ENCODE data around the gene FRMD8. TPM values are rescaled to one million over a fixed set of nuclear protein-coding genes. Genes with fewer than 3 reads are reported as not detected.

Gene FRMD8
- polyA plus RNA-seq, 1 donor (not counting 4 experiments of a cell fraction or from before 2014, with no cell fraction given), result 24.1 TPM

GRCh38 chr11:65403607-65404121 is 17.2 kb downstream of the FRMD8 start:
- Histone ChIP-seq H3K27me3 (ENCODE audit: control insufficient read depth, extremely low read depth, insufficient read depth, low read length) (no peaks in the 10 kb centered on the region), H3K79me2 (ENCODE audit: control insufficient read depth, insufficient read depth, low read length) (no peaks in the 10 kb centered on the region), H3K9me1 (ENCODE audit: control insufficient read depth, extremely low read depth, insufficient read depth, low read length) (no peaks in the 10 kb centered on the region), H3K4me1 (ENCODE audit: control insufficient read depth, extremely low read depth, insufficient read depth, low read length) (no peaks in the 10 kb centered on the region), H3K27ac (ENCODE audit: control insufficient read depth, insufficient read depth, low read length) (no peak overlapping the region), H4K20me1 (ENCODE audit: control insufficient read depth, extremely low read depth, insufficient read depth, low read length) (no peaks in the 10 kb centered on the region), H3K4me2 (ENCODE audit: control insufficient read depth, extremely low read depth, insufficient read depth, low read depth, low read length) (no peak overlapping the region), H2AFZ (ENCODE audit: control insufficient read depth, low read length) (no peak overlapping the region), H3K9ac (ENCODE audit: control insufficient read depth, extremely low read depth, insufficient read depth, low read length) (no peak overlapping the region), H3K4me3 (ENCODE audit: control insufficient read depth in 2 of 3, extremely low read depth in 1 of 3, insufficient read depth in 2 of 3, low read depth in 1 of 3, low read length in 3 of 3) (no peak overlapping the region), H3K9me3 (ENCODE audit: control insufficient read depth, low read depth, low read length) (no peaks in the 10 kb centered on the region), H3K36me3 (ENCODE audit: control insufficient read depth in 2 of 2, extremely low read depth in 1 of 2, insufficient read depth in 2 of 2, low read length in 2 of 2) (peaks cover 25 to 35% of the 10 kb centered on the region in 2 experiments)
- FAIRE-seq, result no peak
- TF ChIP-seq CTCF (optimal IDR thresholded peaks at IDR 0.05 in 1 of 3, IDR thresholded peaks at IDR 0.05 in 1 of 3, conservative IDR thresholded peaks at IDR 0.05 in 1 of 3; ENCODE audit: extremely low read depth in 1 of 3, insufficient read depth in 2 of 3, low read length in 3 of 3) (no peak), EZH2 (IDR thresholded peaks at IDR 0.05; ENCODE audit: low read length) (no peak)
- no peak for DNase-seq (ENCODE audit: low read depth, low spot score)
- dilution Hi-C loops (cut with MboI; ENCODE audit: extremely low pct_ligation_motif_present, low sequenced_read_pairs), result no loop called here

DNA sequence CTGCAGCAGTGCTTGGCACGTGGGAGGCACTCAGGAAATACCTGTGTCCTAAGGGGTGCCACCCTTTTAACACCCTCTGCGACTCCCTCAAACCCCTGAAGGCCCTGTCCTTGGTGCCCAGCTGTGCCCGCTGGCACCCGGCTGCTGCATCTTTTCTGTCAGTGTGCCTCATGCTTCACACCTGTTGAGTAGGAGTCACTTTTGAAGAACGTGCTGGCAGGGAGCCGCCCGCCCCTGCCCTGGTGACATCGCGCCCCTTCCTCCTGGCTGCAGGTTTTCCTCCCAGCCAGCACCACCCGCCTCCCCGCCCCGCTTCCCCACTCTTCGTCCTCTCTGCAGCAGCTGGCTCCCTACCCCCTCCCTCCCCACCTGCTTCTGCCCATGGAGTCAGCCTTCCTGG is 17.8 kb downstream of the FRMD8 start:
- no peaks in the 10 kb centered on the region for H3K4me1 ChIP-seq (ENCODE audit: control insufficient read depth, extremely low read depth, insufficient read depth, low read length)
- peaks cover 27 to 32% of the 10 kb centered on the region in 2 experiments for H3K36me3 ChIP-seq (ENCODE audit: control insufficient read depth in 2 of 2, extremely low read depth in 1 of 2, insufficient read depth in 2 of 2, low read length in 2 of 2)
- dilution Hi-C loops (cut with MboI; ENCODE audit: extremely low pct_ligation_motif_present, low sequenced_read_pairs), result no loop called here
- H3K79me2 ChIP-seq (ENCODE audit: control insufficient read depth, insufficient read depth, low read length), result no peaks in the 10 kb centered on the region
- H3K9ac ChIP-seq (ENCODE audit: control insufficient read depth, extremely low read depth, insufficient read depth, low read length), result no peak overlapping the region
- no peak overlapping the region for H3K27ac ChIP-seq (ENCODE audit: control insufficient read depth, insufficient read depth, low read length)
- DNase-seq (ENCODE audit: low read depth, low spot score) (no peak), FAIRE-seq (no peak)
- no peaks in the 10 kb centered on the region for H3K9me1 ChIP-seq (ENCODE audit: control insufficient read depth, extremely low read depth, insufficient read depth, low read length)
- no peak overlapping the region for H3K4me3 ChIP-seq (ENCODE audit: control insufficient read depth in 2 of 3, extremely low read depth in 1 of 3, insufficient read depth in 2 of 3, low read depth in 1 of 3, low read length in 3 of 3)
- H3K27me3 ChIP-seq (ENCODE audit: control insufficient read depth, extremely low read depth, insufficient read depth, low read length), result no peaks in the 10 kb centered on the region
- H2AFZ ChIP-seq (ENCODE audit: control insufficient read depth, low read length), result no peak overlapping the region
- TF ChIP-seq EZH2 (IDR thresholded peaks at IDR 0.05; ENCODE audit: low read length), result no peak
- TF ChIP-seq CTCF (optimal IDR thresholded peaks at IDR 0.05 in 1 of 3, IDR thresholded peaks at IDR 0.05 in 1 of 3, conservative IDR thresholded peaks at IDR 0.05 in 1 of 3; ENCODE audit: extremely low read depth in 1 of 3, insufficient read depth in 2 of 3, low read length in 3 of 3), result no peak
- no peak overlapping the region for H3K4me2 ChIP-seq (ENCODE audit: control insufficient read depth, extremely low read depth, insufficient read depth, low read depth, low read length)
- H4K20me1 ChIP-seq (ENCODE audit: control insufficient read depth, extremely low read depth, insufficient read depth, low read length), result no peaks in the 10 kb centered on the region
- H3K9me3 ChIP-seq (ENCODE audit: control insufficient read depth, low read depth, low read length), result no peaks in the 10 kb centered on the region
